ENCODE results near the gene WDR59.

The WDR59 gene

DNA sequence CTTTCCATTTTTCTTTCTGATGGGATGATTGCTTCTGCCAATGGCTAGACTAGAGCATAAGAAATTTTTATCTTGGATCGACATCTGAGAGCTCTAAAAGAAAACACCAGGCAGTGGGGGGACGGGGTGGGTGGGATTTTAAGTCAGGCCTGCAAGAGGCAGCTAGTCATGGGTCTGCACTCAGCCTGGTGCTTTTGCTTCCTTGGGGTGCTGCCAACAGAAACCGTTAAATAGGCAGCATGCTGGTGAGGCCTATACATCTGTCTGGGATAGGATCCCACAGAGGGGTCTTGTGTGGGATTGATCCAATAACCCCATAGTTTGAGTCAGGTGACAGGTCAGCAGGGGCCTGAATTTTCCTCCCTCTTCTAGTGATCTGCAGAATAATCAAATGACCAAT is 40.8 kb upstream of the WDR59 start:
- TF ChIP-seq, protein P1, sequence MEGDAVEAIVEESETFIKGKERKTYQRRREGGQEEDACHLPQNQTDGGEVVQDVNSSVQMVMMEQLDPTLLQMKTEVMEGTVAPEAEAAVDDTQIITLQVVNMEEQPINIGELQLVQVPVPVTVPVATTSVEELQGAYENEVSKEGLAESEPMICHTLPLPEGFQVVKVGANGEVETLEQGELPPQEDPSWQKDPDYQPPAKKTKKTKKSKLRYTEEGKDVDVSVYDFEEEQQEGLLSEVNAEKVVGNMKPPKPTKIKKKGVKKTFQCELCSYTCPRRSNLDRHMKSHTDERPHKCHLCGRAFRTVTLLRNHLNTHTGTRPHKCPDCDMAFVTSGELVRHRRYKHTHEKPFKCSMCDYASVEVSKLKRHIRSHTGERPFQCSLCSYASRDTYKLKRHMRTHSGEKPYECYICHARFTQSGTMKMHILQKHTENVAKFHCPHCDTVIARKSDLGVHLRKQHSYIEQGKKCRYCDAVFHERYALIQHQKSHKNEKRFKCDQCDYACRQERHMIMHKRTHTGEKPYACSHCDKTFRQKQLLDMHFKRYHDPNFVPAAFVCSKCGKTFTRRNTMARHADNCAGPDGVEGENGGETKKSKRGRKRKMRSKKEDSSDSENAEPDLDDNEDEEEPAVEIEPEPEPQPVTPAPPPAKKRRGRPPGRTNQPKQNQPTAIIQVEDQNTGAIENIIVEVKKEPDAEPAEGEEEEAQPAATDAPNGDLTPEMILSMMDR (IDR thresholded peaks at IDR 0.05; ENCODE audit: low read depth, low read length), result no peak
- DNase-seq (ENCODE audit: extremely low read depth, low read depth), result no peak

DNA sequence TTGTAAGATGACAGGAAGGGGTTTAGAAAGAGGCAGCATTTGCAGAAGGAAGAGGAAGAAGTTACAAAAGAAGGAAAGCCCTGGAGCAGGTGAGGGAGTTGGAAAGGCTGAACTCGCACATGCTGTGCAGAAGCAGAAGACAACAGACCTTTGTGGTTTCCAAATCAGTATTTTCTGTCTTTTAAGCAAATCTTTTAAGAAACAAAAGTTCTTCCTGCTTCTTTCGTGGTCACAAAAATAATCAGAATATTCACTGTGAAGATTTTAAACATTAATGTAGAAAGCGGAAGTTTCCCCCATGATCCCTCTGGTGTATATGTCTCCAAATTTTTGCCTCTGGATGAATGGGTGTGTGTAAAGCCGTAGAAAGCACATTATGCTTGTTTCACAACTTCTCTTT is 39.7 kb upstream of the WDR59 start:
- DNase-seq (ENCODE audit: extremely low read depth, low read depth), result no peak
- TF ChIP-seq, protein P1 (IDR thresholded peaks at IDR 0.05; ENCODE audit: low read depth, low read length), result no peak

DNA sequence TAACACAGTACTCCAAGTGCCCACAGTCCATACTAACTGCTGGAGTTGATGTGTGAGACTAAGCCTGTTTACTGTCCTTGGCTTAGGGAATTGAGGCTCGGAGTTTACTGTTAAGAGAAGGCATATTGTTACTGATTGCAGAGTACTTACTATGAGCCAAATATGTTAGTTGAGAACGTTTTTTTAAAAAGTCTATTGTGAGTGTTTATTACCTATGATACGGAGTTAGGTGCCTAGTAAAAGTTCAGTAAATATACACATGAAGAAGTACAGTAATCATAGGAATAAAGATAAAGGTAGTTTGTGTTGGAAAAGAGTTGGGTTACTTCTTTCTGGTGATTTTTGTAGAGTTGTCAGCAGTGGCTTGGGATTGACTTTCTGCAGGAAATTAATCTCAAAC is 39.3 kb upstream of the WDR59 start:
- TF ChIP-seq, protein P1 (IDR thresholded peaks at IDR 0.05; ENCODE audit: low read depth, low read length), result no peak
- no peak for DNase-seq (ENCODE audit: extremely low read depth, low read depth)

DNA sequence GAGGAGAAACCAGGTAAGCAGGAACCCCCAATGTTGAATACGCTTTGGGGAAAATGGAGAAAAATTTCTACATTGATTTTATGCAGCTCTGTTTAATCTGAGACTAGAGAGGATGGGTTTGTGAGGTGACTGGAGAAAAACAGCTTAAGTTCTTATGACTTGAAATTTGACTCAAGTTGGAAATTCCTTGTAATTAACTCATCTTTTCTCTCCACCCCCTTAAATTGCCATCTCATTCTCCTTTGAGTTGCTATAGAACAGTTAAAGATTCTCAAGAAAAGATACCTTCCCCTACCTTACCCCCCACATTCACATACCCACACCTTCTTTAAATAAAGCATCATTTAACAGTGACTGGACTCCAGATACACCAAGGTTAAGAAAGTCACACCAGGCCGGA is 38.1 kb upstream of the WDR59 start:
- TF ChIP-seq, protein P1 (IDR thresholded peaks at IDR 0.05; ENCODE audit: low read depth, low read length), result no peak
- no peak for DNase-seq (ENCODE audit: extremely low read depth, low read depth)

DNA sequence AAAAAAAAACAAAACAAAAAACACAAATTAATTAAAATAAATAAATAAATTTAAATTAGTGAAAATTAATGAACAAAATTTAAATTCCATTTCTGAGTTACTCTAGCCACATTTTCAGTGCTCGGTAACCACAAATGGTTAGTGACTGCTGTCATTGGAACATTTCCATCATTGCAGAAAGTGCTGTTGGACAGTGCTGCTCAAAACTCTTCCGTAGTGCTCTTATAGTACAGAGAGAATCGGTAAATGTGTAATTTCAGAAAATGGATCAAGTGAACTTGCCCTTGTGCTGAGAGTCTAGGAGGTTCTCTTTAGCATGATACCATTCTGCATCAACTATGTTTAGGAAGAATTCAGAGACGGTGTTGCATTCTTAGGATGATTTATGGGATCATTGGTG is 37.6 kb upstream of the WDR59 start:
- TF ChIP-seq, protein P1 (IDR thresholded peaks at IDR 0.05; ENCODE audit: low read depth, low read length), result no peak
- DNase-seq (ENCODE audit: extremely low read depth, low read depth), result no peak

DNA sequence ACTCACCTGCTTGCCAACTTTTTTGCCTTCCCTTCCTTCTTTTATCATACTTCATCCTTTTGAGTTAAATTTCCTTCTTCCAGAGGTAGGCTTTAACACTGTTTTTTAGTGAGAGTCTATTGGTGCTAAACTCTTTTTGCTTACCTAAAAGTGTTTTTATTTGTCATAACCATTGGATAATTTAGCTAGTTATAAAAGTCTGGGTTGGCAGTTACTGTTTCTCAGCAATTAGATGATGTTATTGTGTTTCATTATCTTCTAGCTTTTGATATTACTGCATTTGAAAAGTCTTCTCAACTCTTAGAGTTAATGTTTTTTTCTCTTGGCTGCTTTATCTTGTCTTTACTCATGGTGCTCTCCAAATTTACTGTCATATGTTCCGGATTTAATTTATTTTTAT is 36.5 kb upstream of the WDR59 start:
- DNase-seq (ENCODE audit: extremely low read depth, low read depth), result no peak
- TF ChIP-seq, protein P1 (IDR thresholded peaks at IDR 0.05; ENCODE audit: low read depth, low read length), result no peak

DNA sequence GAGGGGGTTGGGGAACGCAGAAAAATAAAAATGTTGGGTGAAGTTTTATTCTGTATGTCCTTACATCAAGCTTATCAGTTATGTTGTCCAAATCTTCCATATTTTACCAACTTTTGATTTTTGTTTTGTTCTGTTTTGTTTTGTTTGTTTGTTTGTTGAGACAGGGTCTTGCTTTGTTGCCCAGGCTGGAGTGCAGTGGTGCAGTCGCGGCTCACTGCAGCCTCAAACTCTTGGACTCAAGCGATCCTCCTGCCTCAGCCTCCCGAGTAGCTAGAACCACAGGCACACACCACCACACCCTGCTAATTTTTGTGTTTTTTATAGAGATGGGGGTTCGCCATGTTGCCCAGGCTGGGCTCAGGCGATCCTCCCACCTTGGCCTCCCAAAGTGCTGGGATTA is 34.7 kb upstream of the WDR59 start:
- DNase-seq (ENCODE audit: extremely low read depth, low read depth), result no peak
- TF ChIP-seq, protein P1 (IDR thresholded peaks at IDR 0.05; ENCODE audit: low read depth, low read length), result no peak

All from AG09319 (cell line).